Activated CD4-positive, alpha-beta T cell treated with anti-CD3 and anti-CD28 coated beads, Interleukin-2, amount 10 ng/mL, durations not matched to agents 7 days and 5 days (primary cell): ENCODE measurements around the gene EGFLAM. TPM values are rescaled to one million over a fixed set of nuclear protein-coding genes. Genes with fewer than 3 reads are reported as not detected.

Experiments used
- CTCF ChIA-PET: fragments of 350-600 bp; sonication (Branson Sonifier 250); formaldehyde crosslinking; loops from one replicate; lab custom pipeline; 2021; ENCODE audit warnings: antibody characterized with exemption; lab: Charles Lee
- POLR2A ChIA-PET: fragments of 350-600 bp; sonication (Branson Sonifier 250); formaldehyde crosslinking; loops from one replicate; lab custom pipeline; 2021; ENCODE audit warnings: antibody characterized with exemption; lab: Charles Lee
- DNase-seq: peaks from one replicate; pipeline ENCODE4 v3.0.0-alpha.2; 2020
- H3K27ac Mint-ChIP-seq: one replicate; pipeline ENCODE4 v1.8.0; 2021; ENCODE audit warnings: mild to moderate bottlenecking, moderate library complexity, mixed read lengths
- H3K27me3 Mint-ChIP-seq: one replicate; pipeline ENCODE4 v1.8.0; 2021; ENCODE audit warnings: mixed read lengths
- H3K36me3 Mint-ChIP-seq: one replicate; pipeline ENCODE4 v1.8.0; 2021; ENCODE audit warnings: low read depth, mixed read lengths
- H3K4me1 Mint-ChIP-seq: one replicate; pipeline ENCODE4 v1.8.0; 2021; ENCODE audit warnings: mixed read lengths
- H3K4me3 Mint-ChIP-seq: one replicate; pipeline ENCODE4 v1.8.0; 2021; ENCODE audit warnings: mild to moderate bottlenecking, moderate library complexity, mixed read lengths
- H3K9me3 Mint-ChIP-seq: one replicate; pipeline ENCODE4 v1.8.0; 2021; ENCODE audit warnings: mixed read lengths
- total RNA-seq, 2 experiments: library from RNA; stranded (reverse); gene quantifications; one replicate each; pipeline ENCODE4 v1.2.3, GENCODE V29; 2021

Gene EGFLAM
- total RNA-seq, 2 experiments from 2014 or later = not detected

DNA sequence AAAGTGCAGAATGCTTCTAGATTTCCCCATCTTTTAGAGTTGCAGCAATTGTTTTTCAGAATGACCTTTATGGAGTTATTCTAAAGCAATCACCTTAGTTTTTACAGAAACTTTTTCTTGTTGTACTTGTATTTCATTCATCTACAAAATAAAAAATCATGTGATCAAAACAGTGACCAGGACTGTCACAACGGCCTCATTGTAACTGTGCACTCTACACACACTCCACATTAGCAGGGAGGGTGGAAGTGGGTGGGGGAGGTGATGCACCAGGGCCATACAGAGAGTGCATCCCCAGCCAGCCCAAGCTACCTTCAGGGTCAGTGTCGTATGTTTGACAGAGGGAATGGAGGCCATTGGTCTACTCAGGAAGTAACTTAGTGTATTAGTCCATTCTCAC is 26.9 kb downstream of the EGFLAM start:
- Mint-ChIP-seq H3K27ac (no peak overlapping the region), H3K9me3 (no peaks in the 10 kb centered on the region), H3K4me1 (no peaks in the 10 kb centered on the region), H3K27me3 (no peaks in the 10 kb centered on the region), H3K36me3 (no peaks in the 10 kb centered on the region), H3K4me3 (no peak overlapping the region)
- no peak for DNase-seq
- POLR2A ChIA-PET = no interaction called here
- CTCF ChIA-PET = no interaction called here

DNA sequence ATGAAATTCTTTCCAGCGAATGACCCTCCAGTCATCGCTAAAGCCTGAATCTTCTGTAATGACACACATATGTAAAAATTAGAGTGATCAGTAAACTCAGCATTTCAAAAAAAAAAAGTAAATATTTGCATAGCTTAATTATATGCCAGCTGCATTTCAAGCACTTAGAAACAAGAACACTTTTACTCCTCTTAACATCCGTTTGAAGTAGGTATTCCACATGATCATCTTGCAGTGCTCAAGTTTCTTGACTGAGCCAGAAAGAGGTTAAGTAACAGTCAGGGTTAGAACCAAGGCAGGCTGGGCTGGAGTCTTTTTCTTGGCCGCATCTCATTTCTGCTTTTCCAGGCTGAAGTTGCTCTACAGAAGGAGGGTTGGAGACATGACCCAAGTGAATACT is 27.6 kb downstream of the EGFLAM start:
- ChIA-PET CTCF (no interaction called here), POLR2A (no interaction called here)
- Mint-ChIP-seq H3K36me3 (no peaks in the 10 kb centered on the region), H3K27ac (no peak overlapping the region), H3K27me3 (no peaks in the 10 kb centered on the region), H3K4me1 (no peaks in the 10 kb centered on the region), H3K9me3 (no peaks in the 10 kb centered on the region), H3K4me3 (no peak overlapping the region)
- DNase-seq = no peak

DNA sequence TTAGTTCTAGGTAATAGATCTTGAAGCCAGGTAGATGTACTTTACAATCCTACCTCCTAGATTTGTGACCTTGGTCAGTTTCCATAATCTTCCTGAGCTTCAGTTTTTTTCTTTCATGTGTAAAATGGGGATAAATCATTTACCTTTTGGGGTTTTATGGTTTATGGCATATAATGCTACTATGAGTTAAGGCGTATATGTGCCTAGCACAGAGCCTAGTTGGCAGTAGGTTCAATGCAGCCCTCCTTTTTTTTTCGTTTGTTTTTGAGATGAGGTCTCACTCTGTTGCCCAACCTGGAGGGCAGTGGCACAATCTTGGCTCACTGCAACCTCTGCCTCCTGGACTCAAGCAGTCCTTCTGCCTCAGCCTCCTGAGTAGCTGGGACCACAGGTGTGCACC is 28.8 kb downstream of the EGFLAM start:
- Mint-ChIP-seq H3K27me3 (no peaks in the 10 kb centered on the region), H3K9me3 (no peaks in the 10 kb centered on the region), H3K4me1 (no peaks in the 10 kb centered on the region), H3K4me3 (no peak overlapping the region), H3K27ac (no peak overlapping the region), H3K36me3 (no peaks in the 10 kb centered on the region)
- DNase-seq = no peak
- ChIA-PET CTCF (interaction anchor here (1.3 kb wide), 1 partner anchor 11 kb away, joined by 3 read pairs; no protein-coding TSS in a partner anchor), POLR2A (no interaction called here)

DNA sequence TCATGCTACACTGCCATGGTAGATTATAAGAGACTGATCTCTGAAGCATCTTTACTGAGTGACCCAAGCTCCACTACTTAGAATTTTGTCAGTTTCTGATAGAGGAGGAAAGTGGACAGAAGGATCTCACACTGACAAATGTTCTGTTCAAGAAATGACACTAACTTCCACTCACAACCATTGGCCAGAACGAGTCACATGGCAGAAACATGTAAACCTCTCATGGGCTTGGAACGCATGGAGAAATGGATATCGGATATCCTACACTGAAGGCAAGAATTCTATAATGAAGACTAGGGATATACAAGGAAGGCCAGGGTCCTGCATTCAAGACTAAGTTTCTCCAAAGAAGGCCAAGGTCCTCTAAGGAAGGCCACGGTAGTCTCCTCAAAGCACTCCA is 31.1 kb downstream of the EGFLAM start:
- no peak overlapping the region for H3K27ac Mint-ChIP-seq
- no peak overlapping the region for H3K4me3 Mint-ChIP-seq
- H3K9me3 Mint-ChIP-seq = no peaks in the 10 kb centered on the region
- ChIA-PET CTCF (interaction anchor here (1.3 kb wide), 1 partner anchor 9 kb away, joined by 3 read pairs; no protein-coding TSS in a partner anchor), POLR2A (no interaction called here)
- H3K36me3 Mint-ChIP-seq = no peaks in the 10 kb centered on the region
- H3K27me3 Mint-ChIP-seq = no peaks in the 10 kb centered on the region
- no peaks in the 10 kb centered on the region for H3K4me1 Mint-ChIP-seq
- no peak for DNase-seq

DNA sequence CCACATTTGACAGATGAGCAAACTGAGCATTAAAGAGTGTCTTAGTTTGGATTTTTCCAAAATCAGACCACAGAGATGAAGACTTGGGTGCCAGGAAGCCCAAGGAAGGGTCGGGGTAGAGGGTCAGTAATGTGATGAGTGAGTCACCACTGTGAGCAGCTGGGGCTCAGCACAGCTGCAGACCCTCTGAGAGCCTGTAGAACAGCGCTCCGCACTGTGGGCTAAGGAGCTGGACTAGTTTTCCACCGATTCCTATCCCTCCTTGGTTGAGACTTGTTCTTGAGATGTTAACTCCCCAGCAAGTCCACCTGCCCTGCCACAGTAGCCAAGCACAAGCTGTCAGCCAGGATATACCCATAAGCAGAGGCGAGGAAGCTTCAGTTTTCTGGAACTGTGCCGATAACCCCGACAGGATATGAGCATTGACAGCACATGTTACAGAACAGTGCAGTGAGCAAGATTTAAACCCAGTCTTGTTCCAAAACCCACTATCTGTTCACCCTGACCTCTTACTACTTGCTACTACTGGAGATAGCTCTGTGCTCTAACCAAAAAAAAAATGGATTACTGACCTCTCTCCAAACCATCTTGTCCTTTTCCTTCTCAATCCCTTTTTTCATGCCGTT is 31.8 kb downstream of the EGFLAM start:
- H3K36me3 Mint-ChIP-seq = no peaks in the 10 kb centered on the region
- H3K4me1 Mint-ChIP-seq = no peaks in the 10 kb centered on the region
- DNase-seq = no peak
- no peaks in the 10 kb centered on the region for H3K9me3 Mint-ChIP-seq
- H3K4me3 Mint-ChIP-seq = no peak overlapping the region
- H3K27me3 Mint-ChIP-seq = no peaks in the 10 kb centered on the region
- POLR2A ChIA-PET = no interaction called here
- CTCF ChIA-PET = interaction anchor here (1.3 kb wide), 1 partner anchor 12 kb away, joined by 4 read pairs; no protein-coding TSS in a partner anchor
- no peak overlapping the region for H3K27ac Mint-ChIP-seq

DNA sequence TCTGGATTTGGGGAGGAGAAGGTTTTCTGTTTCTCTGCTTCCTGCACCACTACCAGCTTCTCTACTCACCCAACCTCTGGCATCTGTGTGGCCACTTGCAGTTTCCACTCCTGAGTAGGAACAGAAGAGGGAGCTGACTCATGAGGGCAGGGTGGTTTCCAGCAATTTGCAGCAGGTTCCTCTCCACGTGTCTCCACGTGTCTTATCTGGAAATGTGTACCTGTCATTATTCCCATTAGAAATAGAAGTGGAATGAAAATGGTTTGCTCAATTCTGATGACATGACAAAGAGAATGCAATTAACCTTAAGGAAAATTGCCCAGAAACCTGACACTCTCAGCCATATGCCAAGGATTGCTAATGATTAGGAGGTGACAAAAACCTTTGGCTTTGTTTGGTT is 33.0 kb downstream of the EGFLAM start:
- ChIA-PET CTCF (no interaction called here), POLR2A (no interaction called here)
- Mint-ChIP-seq H3K4me1 (no peaks in the 10 kb centered on the region), H3K4me3 (no peak overlapping the region), H3K27ac (no peak overlapping the region), H3K9me3 (no peaks in the 10 kb centered on the region), H3K27me3 (no peaks in the 10 kb centered on the region), H3K36me3 (no peaks in the 10 kb centered on the region)
- DNase-seq = no peak

DNA sequence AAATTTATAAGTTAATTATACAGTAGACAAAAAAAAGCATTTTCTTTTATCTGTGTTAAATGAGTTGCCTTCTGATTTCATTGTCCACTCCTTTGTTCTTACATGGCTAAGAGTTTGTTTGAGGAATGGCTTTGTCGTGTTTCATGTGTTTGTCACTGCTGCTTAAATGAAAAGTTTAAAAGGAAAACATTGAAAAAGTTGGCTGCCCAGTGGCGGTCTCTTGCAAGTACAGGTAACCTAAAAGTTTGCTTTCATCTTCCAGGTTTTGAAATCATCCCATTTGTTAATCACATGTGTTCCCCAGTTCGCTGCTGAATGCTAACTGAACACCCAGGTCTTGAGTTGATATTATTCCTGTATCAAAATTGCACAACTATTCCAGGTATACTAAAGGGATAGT is 33.9 kb downstream of the EGFLAM start:
- Mint-ChIP-seq H3K4me3 (no peak overlapping the region), H3K9me3 (no peaks in the 10 kb centered on the region), H3K27me3 (no peaks in the 10 kb centered on the region), H3K36me3 (no peaks in the 10 kb centered on the region), H3K4me1 (no peaks in the 10 kb centered on the region), H3K27ac (no peak overlapping the region)
- no peak for DNase-seq
- ChIA-PET POLR2A (no interaction called here), CTCF (no interaction called here)

DNA sequence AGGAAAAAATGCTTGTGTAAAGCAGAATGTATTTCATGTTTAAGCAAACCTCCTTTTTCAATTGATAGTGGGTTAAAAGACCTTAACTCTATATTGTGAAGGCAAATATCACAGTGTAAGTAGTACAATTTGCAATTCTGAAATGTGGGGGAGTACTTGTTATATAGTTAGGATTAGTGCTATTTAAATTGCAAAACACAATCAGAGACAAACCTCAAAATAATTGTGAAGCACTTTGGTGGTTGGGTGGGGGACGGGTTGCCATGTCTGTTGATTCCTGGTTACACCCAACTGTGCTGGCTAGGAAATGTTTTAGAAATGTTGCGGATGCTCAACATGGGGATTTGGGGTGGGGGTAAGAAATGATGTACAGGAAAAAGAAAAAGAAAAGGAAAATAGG is 37.4 kb downstream of the EGFLAM start:
- DNase-seq = no peak
- ChIA-PET POLR2A (no interaction called here), CTCF (no interaction called here)
- H3K27ac Mint-ChIP-seq = no peak overlapping the region
- no peaks in the 10 kb centered on the region for H3K4me1 Mint-ChIP-seq
- no peaks in the 10 kb centered on the region for H3K27me3 Mint-ChIP-seq
- H3K36me3 Mint-ChIP-seq = no peaks in the 10 kb centered on the region
- no peak overlapping the region for H3K4me3 Mint-ChIP-seq
- H3K9me3 Mint-ChIP-seq = no peaks in the 10 kb centered on the region

DNA sequence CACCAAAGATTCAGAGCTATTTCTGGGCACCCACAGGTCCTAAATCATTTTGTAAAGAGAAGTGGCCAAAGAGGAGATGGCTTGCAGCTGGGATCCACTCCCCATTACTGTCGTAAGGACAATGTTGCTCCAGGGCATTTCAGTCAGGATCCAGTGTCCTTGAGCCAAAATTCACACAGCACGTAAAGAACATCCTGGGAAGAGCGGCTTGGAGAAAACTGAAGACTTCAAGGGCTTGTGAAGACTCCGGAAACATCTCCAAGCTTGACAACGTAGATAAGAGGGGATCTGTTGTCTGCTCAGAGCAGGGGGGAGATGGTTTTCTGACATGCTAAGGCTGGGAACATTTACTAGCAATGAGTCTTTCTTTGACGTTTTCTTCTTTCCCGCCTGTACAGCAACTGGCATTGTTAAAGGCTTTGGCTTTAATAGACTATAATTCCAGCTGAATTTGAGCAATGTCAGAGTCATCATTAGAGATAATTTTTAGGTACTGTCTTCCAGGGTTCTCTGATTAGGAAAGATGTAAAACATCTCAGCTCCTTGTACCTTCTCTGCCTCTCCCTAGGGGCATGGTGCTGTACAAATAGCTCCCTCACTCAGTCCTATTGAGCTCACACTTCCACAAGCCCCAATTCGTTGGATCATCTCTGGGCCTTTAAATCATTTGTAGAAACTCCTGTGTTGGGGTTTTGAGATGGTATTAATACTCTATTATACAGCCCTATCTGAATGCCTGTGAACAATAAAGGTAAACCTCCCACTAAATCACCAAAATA is 39.7 kb downstream of the EGFLAM start:
- no peaks in the 10 kb centered on the region for H3K36me3 Mint-ChIP-seq
- H3K9me3 Mint-ChIP-seq = no peaks in the 10 kb centered on the region
- H3K4me3 Mint-ChIP-seq = no peak overlapping the region
- ChIA-PET POLR2A (no interaction called here), CTCF (interaction anchor here (1.0 to 1.2 kb wide), 4 partner anchors 9 to 33 kb away, joined by 3 read pairs; no protein-coding TSS in a partner anchor)
- H3K27me3 Mint-ChIP-seq = no peaks in the 10 kb centered on the region
- H3K4me1 Mint-ChIP-seq = no peaks in the 10 kb centered on the region
- no peak for DNase-seq
- no peak overlapping the region for H3K27ac Mint-ChIP-seq

DNA sequence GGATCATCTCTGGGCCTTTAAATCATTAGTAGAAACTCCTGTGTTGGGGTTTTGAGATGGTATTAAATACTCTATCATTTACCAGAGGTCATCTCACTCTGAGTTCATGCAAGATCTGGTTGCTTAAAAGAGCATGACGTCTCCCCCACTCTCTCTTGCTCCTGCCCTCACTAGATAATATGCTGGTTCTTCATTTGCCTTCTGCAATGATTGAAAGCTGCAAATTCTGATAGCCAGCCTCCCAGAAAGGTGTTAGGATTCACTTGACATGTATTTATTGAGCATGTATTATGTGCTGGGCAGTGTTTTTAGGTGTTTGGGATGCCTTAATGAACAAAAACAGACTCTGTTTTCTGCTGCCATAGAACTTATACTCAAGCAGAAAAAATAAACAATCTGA is 41.2 kb downstream of the EGFLAM start:
- POLR2A ChIA-PET = no interaction called here
- Mint-ChIP-seq H3K4me1 (no peaks in the 10 kb centered on the region), H3K27ac (no peak overlapping the region), H3K27me3 (no peaks in the 10 kb centered on the region), H3K36me3 (no peaks in the 10 kb centered on the region), H3K4me3 (no peak overlapping the region), H3K9me3 (peaks cover 2% of the 10 kb centered on the region)
- no peak for DNase-seq
- CTCF ChIA-PET = no interaction called here

DNA sequence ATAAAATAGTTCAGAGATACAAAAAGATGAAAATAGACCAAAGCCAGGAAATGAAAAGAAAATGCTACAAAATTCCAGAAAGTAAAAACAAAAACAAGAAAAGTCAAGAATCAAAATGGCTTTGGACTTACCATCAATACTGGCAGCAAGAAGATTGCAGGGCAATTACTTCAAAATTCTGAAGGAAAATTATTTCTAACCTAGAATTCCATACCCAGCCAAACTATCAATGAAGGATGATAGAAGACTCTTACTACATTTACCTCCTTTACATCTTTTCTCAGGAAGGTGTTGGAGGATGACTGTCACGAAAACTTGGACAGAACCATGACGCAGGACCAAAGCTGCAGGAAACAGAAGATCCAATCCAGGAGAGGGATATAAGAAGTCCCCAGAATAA is 46.8 kb downstream of the EGFLAM start:
- no peak for DNase-seq
- ChIA-PET CTCF (no interaction called here), POLR2A (no interaction called here)
- Mint-ChIP-seq H3K9me3 (peaks cover 9% of the 10 kb centered on the region), H3K27me3 (no peaks in the 10 kb centered on the region), H3K36me3 (no peaks in the 10 kb centered on the region), H3K4me1 (no peaks in the 10 kb centered on the region), H3K4me3 (no peak overlapping the region), H3K27ac (no peak overlapping the region)

DNA sequence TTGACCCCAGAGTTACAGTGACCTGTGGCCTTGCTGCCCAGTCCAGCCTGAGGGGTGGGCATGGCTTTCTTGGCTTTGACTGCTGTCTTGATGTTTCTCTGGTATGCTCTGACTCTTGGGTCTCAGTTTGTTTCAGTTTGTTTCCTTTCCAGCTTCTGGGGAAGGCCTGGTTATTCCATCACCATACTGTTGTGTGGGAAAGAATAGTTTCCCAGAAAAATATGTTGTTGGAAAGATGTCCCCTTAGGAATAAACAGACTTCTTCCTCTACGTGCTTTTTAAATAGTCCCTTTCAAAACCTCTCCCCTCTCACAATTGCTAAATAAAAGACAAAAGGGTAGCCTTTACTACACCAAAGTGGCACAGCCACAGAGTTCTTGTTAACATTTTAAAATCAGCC is 49.5 kb downstream of the EGFLAM start:
- ChIA-PET CTCF (interaction anchor here (1.3 kb wide), 1 partner anchor 9 kb away, joined by 3 read pairs; no protein-coding TSS in a partner anchor), POLR2A (no interaction called here)
- DNase-seq = no peak
- H3K36me3 Mint-ChIP-seq = no peaks in the 10 kb centered on the region
- H3K4me1 Mint-ChIP-seq = no peaks in the 10 kb centered on the region
- H3K4me3 Mint-ChIP-seq = no peak overlapping the region
- H3K27me3 Mint-ChIP-seq = no peaks in the 10 kb centered on the region
- peaks cover 9% of the 10 kb centered on the region for H3K9me3 Mint-ChIP-seq
- H3K27ac Mint-ChIP-seq = no peak overlapping the region

DNA sequence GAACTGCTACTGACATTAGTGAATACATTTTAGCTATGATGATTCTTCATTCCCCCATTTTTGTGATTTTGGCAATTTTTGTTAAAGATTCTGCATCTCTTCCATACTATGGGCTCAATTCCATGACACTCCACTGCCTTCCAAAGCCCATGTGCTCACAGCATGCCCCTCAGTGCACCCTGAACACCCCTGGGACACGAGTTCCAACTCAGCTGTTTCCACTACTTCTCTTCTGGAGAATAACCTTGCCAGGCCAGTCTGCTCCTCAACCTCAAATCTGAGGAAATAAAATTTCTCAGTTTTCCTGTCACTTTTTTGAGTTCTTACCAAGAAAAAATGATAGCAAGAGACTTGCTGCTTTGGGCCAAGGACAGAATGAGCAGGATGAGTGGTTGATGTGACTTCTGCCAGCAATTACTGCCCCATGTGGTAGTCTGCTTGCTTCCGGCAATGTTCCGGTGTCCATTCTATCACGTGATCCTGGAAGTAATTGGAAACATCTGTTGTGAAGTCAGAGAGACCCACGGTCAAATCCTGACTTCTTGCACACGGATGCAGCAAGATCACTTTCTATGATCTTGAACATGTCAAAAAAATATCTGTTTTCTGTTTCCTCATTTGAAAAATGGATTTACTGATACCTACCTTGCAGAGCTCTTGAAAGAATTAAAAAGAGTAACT is 58.3 kb downstream of the EGFLAM start:
- DNase-seq = no peak
- Mint-ChIP-seq H3K9me3 (no peaks in the 10 kb centered on the region), H3K4me3 (no peak overlapping the region), H3K27me3 (no peaks in the 10 kb centered on the region), H3K27ac (no peak overlapping the region), H3K4me1 (no peaks in the 10 kb centered on the region), H3K36me3 (no peaks in the 10 kb centered on the region)
- CTCF ChIA-PET = no interaction called here
- POLR2A ChIA-PET = no interaction called here
